ENCODE measurements around the gene TOMM5. TPM values are rescaled to one million over a fixed set of nuclear protein-coding genes. Genes with fewer than 3 reads are reported as not detected.

TOMM5 gene
- total and polyA plus RNA-seq, 2 of the 4 experiments (the other 2 are of a cell fraction): 159 to 206 TPM

DNA sequence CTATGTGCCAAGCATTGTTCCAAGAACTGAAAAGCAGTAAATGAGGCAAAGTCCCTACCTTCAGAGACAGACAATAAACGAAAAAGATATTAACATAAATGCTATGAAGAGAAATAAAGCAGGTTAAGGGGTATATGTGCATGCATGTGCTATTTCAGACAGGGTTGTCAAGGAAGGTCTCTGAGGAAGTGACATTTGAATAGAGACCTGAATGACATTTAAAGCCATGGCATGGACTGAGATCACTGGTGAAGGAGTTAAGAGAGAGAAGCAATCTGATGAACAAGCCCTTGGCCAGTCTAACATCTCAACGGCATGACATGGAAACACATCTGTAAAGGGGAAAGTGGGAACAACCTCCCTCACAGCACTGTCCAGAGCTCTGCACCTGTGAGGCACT lies 30.7 kb downstream of the TOMM5 start:
- Histone ChIP-seq H3K36me3 (ENCODE audit: control insufficient read depth, insufficient read depth, low read length) (peaks cover 2% of the 10 kb centered on the region), H3K4ac (ENCODE audit: low read depth, low read length) (no peak overlapping the region), H2BK20ac (ENCODE audit: low read depth, low read length) (no peak overlapping the region), H3K23ac (ENCODE audit: low read depth, low read length) (no peak overlapping the region), H3K56ac (ENCODE audit: extremely low read depth, insufficient read depth, low read length) (no peak overlapping the region), H2BK15ac (ENCODE audit: low read depth, low read length) (no peak overlapping the region), H3K18ac (ENCODE audit: low read depth, low read length) (no peak overlapping the region), H2AK9ac (replicated peaks; ENCODE audit: low read depth, low read length, poor library complexity) (no peak overlapping the region), H3K4me3 (ENCODE audit: insufficient read depth, low read depth, low read length) (no peak overlapping the region), H4K8ac (ENCODE audit: low read depth in 2 of 2, low read length in 2 of 2) (no peak overlapping the region), H3K4me2 (ENCODE audit: low read depth, low read length) (no peak overlapping the region), H3K27me3 (ENCODE audit: control insufficient read depth, insufficient read depth, low read length) (no peaks in the 10 kb centered on the region), H3K9me1 (ENCODE audit: insufficient read depth, low read length) (peaks cover 6% of the 10 kb centered on the region; the same call in 1 of the 2 replicates), H2AFZ (replicated peaks; ENCODE audit: low read length, poor library complexity) (no peak overlapping the region), H3K27ac (ENCODE audit: insufficient read depth, low read length) (no peak overlapping the region), H3K79me1 (ENCODE audit: low read depth in 1 of 2, low read length in 2 of 2) (peaks cover 17 to 41% of the 10 kb centered on the region in 2 experiments), H4K20me1 (ENCODE audit: insufficient read depth, low read length) (peaks cover 3% of the 10 kb centered on the region; the same call in 1 of the 2 replicates), H3K14ac (replicated peaks; ENCODE audit: low read depth, low read length) (no peak overlapping the region), H3K4me1 (ENCODE audit: control insufficient read depth, insufficient read depth, low read length) (no peaks in the 10 kb centered on the region), H4K91ac (ENCODE audit: insufficient read depth, low read depth, low read length) (no peak overlapping the region), H3K9me3 (ENCODE audit: control insufficient read depth, insufficient read depth, low read length) (no peaks in the 10 kb centered on the region), H3K9ac (ENCODE audit: low read depth, low read length) (no peak overlapping the region), H2AK5ac (ENCODE audit: low read depth, low read length) (no peak overlapping the region), H2BK5ac (ENCODE audit: low read depth, low read length, poor library complexity, severe bottlenecking) (no peak overlapping the region), H4K5ac (ENCODE audit: low read depth, low read length) (no peak overlapping the region), H2BK120ac (ENCODE audit: low read depth, low read length) (no peak overlapping the region)
- intact Hi-C loops (cut with micrococcal nuclease): no loop called here
- POLR2A ChIA-PET (ENCODE audit: unreplicated experiment): no interaction called here
- in situ Hi-C loops (cut with MboI; ENCODE audit: low sequenced_read_pairs): no loop called here
- no peak for DNase-seq
- no CpG with 5 or more reads among the region's 2 CpGs for WGBS, 2 experiments (ENCODE audit: extremely low coverage in 2 of 2, insufficient read length in 1 of 2)
- BruUV-seq (replicated peaks): no TSS peak
- dilution Hi-C loops (cut with HindIII; ENCODE audit: low sequenced_read_pairs, unreplicated experiment): no loop called here
- TF ChIP-seq RFX5 (IDR thresholded peaks at IDR 0.05; ENCODE audit: low read depth, low read length): no peak
- no peak for TF ChIP-seq USF2 (IDR thresholded peaks at IDR 0.05; ENCODE audit: low read depth, low read length)
- TF ChIP-seq MAFK (IDR thresholded peaks at IDR 0.05; ENCODE audit: low read depth, low read length): no peak
- ATAC-seq (ENCODE audit: low read depth): no peak
- CTCF ChIA-PET: no interaction called here
